Stimulated activated CD4-positive, alpha-beta T cell treated with anti-CD3 and anti-CD28 coated beads, Interleukin-4, amount 100 ng/mL, for 1 hour (primary cell): ENCODE measurements around the gene OMA1.

ENCODE experiments used
- DNase-seq: peaks from one replicate; pipeline ENCODE4 v3.0.0-alpha.2; 2020

Gene OMA1

DNA sequence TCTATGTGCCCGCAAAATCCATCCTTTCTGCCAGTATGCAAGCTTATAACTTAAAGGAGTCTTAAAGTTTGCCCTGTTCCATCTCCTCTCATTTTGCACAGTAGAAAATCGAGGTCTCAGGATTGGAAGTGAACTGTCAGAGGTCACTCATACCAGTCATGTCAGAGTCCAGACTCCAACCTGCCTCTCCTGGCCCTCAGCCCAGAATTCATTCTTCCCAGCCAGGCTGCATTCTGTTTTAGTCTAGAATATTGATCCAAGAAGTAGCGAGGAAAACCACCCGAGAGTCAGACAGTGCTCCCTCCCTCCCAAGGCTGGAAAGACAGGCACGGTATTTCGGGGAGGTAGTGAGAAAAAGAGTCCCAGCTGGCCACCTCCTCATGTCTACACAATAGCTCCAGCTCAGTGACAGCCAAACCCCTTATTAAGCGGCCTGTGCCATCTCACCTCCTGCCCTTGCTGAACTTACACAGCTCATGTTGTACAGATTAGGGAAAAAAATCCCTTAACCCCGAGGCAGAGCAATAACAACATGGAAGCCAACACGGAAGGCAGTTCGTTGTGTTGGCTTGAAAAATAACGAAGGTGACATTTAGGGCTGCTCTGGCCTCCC lies 89.4 kb downstream of the OMA1 start:
- DNase-seq: no peak

DNA sequence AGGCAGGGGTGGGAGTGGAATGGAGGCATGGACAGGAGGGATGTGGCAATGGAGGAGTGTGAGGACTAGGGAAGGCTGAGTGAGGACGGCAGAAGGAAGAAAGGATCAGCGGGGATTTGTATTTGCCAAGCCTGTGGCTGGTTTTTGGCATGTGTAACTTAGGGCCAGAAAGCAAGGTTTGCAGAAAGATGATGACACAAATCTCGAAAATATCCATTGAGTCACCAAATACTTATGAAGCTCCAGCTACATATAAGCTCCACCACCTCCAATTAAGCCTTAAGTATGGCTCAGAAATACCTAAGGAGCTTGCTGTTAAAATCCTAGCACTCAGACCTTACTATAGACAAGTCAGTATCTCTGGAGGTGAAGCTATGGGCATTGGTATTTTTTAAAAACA lies 90.1 kb downstream of the OMA1 start:
- DNase-seq: no peak

DNA sequence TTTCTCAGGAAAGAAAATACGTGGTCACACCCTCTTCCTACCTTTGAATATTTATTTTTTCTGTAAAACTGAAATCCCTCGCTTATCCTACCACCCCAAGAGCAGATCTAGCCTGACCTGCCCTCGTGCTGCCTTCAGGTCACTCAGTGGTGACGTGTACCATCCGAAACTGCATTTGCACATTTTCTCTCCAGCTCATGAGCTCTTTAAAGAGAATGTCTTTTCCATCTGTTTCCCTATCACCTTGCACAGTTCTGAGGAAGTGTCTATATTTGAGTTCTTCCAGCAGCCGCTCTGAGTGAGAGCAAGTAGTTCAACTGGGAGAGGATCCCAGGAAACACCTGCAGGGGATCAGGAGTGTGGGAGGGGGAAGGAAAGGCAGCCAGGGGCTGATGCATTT lies 91.7 kb downstream of the OMA1 start:
- no peak for DNase-seq

DNA sequence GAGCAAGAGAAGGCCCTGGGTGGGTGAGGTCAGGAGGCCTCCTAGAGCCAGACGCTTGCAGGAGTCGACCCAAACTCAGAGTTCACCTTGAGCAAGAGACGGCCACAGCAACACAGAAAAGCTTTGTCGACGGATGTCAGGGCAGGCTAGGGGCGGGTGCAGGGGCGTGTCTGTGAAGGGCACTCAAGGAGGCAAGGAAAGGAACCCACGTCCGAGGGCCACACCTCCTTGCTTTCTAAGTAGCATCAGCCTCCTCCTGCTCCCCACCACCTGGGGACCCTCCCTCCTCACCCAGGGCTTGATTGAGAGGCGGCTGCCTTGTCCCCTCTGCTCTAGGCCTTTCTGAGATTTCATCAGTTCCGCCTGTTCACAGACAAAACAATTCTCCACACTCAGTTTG lies 92.1 kb downstream of the OMA1 start:
- no peak for DNase-seq

DNA sequence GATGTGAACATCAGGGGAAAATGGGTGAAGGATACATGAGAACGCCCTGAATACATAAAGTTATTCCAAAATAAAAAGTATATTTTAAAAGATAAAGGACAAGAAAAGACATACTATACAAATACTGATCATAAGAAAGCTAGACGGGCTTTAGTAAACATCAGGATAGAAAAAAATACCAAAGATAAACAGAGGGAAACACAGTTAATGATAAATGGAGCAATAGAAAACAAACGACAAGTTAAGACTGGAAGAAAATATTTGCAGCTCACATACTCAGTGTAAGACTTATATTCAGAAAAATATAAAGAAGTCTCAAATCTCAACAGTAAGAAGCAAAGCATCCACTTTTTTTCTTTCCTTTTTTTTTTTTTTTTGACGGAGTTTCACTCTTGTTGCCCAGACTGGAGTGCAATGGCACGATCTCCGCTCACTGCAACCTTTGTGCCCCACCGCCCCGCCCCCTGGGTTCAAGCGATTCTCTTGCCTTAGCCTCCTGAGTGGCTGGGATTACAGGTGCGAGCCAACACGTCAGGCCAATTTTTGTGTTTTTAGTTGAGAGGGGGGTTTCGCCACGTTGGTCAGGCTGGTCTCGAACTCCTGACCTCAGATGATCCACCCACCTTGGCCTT lies 94.8 kb downstream of the OMA1 start:
- no peak for DNase-seq

- no peak for DNase-seq
Measured at GRCh38 chr1:58447886-58448285, 98.6 kb downstream of the OMA1 start.

DNA sequence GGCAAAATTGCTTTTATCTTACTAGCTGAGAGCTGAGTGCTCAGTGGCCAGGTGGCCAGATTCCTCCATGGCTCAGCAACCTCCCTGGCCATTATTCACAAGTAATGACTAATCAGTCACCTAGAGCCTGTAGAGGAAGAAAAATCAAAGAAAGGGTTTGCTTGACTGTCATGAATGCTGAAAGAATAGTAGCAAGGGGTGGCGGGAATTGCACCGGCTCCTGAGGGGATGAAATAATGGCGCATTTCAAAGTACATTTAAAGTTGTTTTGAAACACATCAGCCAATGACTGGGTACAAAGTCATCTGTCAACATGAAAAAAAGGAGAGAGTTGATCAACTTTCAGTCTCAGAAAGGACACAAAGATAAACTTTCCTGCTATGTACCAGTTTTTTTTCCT lies 99.5 kb downstream of the OMA1 start:
- DNase-seq: no peak

DNA sequence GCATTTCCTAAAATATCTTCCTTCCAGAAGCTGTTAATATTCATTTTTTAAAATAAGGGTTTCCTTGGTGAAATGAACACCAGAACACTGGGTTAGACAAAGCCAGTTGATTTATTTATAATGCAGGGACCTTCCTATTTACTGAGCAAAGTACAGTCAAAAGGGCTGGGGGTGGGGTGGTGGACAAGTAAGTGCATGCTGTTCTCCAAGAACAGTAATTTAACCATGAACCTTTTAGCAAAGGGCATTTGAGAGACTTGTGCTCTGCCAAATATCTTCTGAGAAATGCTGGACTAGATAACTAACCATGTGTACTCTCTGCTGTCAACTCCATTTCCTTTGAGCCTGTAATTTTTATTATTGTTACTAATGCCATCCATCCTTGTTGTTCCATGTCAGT lies 100.2 kb downstream of the OMA1 start:
- DNase-seq: no peak

DNA sequence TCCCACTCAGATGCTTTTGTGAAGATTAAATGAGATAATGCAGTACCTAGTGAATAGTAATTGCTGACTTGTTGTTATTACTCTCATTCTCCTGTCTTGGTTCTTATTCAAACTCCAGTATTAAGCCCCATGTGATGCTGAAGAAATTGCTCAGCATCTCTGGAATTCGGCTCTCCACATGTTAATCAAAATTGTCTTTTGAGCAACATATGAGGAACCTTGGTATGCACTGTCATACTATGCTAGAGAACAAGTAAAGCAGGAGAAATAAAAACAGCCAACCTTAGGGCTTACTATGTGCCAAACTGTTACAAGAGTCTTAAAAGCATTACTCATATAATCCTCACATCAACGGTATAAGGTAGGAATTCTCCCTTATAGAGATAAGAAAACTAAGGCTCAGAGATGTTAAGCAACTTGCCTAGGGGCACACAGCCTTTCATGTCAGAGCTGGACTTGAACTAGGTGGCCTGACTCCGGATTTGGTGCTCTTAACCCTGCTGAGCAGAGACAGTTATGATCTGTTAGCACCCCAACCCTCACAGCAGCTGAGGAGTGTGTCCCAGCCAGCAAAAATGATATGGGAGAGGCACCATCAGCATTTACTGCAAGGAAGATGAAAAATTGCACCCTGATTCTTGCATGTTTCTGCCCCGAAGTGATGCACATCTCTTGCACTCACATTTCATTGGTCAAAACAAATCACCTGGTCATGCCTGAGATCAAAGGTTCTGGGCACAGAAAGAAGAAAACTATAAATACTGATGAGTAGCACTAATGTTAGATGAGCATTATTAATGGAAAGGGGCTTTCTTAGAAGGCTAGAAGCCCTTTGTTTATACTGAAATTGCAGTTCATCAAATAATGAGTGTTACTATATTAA lies 102.3 kb downstream of the OMA1 start:
- no peak for DNase-seq

GRCh38 chr1:58442114-58442513 lies 104.4 kb downstream of the OMA1 start:
- no peak for DNase-seq

GRCh38 chr1:58441699-58442098 lies 104.8 kb downstream of the OMA1 start:
- no peak for DNase-seq

DNA sequence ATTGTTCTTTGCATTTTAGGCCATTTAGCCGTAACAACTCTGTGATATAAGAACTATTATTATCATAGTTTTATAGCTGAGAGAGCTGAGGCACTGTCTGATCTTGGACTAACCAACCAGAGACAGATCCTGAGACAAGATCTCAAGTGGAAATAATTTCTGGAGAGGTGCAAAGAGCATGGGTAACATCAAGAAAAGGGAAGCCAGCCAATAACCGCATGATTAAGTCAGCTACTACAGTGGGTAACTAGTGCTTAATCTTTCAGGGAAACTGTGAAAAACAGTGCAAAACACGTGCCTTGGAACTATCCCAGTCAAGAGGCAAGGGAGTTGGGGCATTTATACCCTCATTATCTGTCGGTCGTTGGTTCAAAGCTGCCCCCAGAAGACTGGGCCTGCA lies 105.8 kb downstream of the OMA1 start:
- DNase-seq: no peak

GRCh38 chr1:58439946-58440345 lies 106.6 kb downstream of the OMA1 start:
- DNase-seq: no peak

DNA sequence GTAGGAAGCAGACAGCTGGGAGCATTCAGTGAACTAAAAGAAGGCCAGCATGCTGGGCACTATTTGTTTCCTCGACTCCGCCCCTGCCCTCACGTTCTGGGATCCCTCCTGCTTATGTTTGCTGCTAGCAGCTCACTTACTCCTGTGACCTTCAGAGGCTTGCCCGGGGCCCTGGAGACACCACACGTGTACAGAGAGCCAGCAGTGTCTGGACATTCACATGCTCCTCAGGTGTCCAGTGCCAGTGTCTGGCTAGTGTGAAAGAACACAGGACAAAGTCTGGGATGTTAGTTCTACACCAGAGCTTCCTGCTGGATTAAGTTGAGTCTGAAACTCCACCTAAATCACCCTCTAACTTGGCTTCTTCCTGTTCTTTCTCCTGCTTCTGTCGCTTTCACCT lies 108.1 kb downstream of the OMA1 start:
- no peak for DNase-seq

- DNase-seq: no peak
Measured at GRCh38 chr1:58437623-58438022, 108.9 kb downstream of the OMA1 start.

GRCh38 chr1:58436615-58437297 lies 109.8 kb downstream of the OMA1 start:
- DNase-seq: no peak

DNA sequence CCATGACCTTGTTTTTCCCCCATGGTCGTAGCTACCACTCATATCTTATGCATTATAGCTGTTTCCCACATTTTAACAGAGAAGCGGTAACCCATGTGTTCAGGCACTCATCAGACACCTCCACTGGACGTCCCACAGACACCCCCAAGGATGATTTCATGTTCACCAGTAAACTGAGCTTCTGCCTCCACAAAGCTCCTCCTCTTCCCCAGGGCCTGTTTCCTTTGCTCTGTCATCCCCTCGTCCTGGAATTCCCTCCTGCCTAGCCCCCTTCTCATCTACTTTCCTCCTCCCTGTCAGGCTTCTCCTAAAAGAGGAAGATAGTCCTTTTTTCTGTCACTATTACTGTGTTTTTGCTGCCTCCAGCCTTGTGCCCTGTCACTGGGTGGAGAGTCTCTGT lies 111.2 kb downstream of the OMA1 start:
- no peak for DNase-seq

DNA sequence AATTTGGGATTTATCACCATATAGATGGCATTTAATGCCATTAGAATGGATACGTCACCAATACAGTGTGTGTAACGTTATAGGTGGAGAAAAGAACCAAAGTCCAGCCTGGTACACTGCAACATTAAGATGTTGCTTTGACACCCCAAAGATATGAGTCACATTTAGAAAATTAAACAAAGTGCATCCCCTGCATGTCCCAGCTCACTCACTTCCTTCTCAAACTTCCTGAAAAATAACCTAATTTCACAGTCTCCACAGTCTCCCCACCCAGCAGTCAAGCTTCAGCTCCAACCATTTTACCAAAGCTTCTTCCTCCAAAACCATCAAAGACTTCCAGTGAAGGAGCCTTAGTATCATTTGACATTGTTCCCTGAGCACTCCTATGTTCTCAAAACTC lies 111.9 kb downstream of the OMA1 start:
- no peak for DNase-seq

DNA sequence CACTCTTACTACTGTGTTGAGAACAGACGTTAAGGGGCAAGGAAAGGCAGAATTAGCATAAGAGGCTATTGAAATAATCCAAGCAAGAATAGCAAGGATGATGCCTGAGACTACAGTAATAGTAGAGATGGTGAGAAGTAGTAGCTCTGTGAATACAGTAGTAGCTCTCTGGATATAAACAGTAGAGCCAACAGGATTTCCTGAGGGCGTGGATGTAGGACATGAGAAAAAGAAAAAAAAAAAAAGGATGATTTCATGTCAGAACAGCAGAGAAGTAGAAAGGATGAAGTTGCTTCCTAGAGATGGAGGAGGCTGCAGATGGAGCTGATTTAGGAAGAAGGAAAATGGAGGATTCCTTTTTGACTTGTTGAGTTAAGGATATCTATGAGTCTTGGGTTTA lies 112.3 kb downstream of the OMA1 start:
- no peak for DNase-seq

- no peak for DNase-seq
Measured at GRCh38 chr1:58432851-58433668, 113.5 kb downstream of the OMA1 start.

GRCh38 chr1:58431901-58432620 lies 114.5 kb downstream of the OMA1 start:
- DNase-seq: no peak
